NT2/D1 (cell line): ENCODE data around the gene CDH13.

Experiments
- DNase-seq: peaks from one replicate; pipeline ENCODE4 v3.0.0-alpha.2; 2011; ENCODE audit warnings: low read depth, low spot score
- H3K27me3 ChIP-seq: 2 replicates; pipeline ENCODE4 v1.6.0; 2011; ENCODE audit warnings: mild to moderate bottlenecking; ENCODE audit not compliant: insufficient read length, insufficient read depth
- H3K36me3 ChIP-seq: 2 replicates; pipeline ENCODE4 v1.6.1; 2011; ENCODE audit warnings: mild to moderate bottlenecking, low read length, mixed read lengths; ENCODE audit not compliant: insufficient read depth, insufficient read length
- H3K4me1 ChIP-seq: 2 replicates; pipeline ENCODE4 v1.5.1; 2011; ENCODE audit not compliant: insufficient read depth, insufficient read length
- H3K4me3 ChIP-seq: 2 replicates; pipeline ENCODE4 v1.5.1; 2011; ENCODE audit warnings: low read depth; ENCODE audit not compliant: insufficient read length
- H3K9ac ChIP-seq: 2 replicates; pipeline ENCODE4 v1.6.0; 2011; ENCODE audit warnings: low read depth; ENCODE audit not compliant: insufficient read length
- H3K9me3 ChIP-seq: 2 replicates; pipeline ENCODE4 v1.5.1; 2011; ENCODE audit warnings: mild to moderate bottlenecking, low read length; ENCODE audit not compliant: insufficient read depth
- SUZ12 ChIP-seq: IDR thresholded peaks from 2 replicates; pipeline ENCODE4 v1.6.1; 2011; ENCODE audit not compliant: insufficient read length, insufficient read depth; ENCODE audit errors: extremely low read depth
- YY1 ChIP-seq: IDR thresholded peaks from 2 replicates; pipeline ENCODE4 v1.6.1; 2011; ENCODE audit not compliant: insufficient read length, insufficient read depth
- ZNF274 ChIP-seq: IDR thresholded peaks from 2 replicates; pipeline ENCODE4 v1.6.1; 2011; ENCODE audit warnings: mild to moderate bottlenecking, low read depth, low read length

CDH13 gene

DNA sequence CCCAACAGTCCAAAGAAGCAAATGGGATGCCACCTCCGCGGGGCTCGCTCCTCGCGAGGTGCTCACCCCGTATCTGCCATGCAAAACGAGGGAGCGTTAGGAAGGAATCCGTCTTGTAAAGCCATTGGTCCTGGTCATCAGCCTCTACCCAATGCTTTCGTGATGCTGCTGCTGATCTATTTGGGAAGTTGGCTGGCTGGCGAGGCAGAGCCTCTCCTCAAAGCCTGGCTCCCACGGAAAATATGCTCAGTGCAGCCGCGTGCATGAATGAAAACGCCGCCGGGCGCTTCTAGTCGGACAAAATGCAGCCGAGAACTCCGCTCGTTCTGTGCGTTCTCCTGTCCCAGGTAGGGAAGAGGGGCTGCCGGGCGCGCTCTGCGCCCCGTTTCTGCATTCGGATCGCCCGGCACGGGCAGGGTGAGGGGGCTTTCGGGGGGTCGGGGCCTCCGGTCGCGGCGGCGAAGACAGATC lies at the start of gene CDH13:
CDH13 (plus strand) TSS at position 179 of the 471 bp plus-strand sequence.
- Histone ChIP-seq H3K9ac (peak within 1 kb of the TSS; percentile 83), H3K36me3 (peaks cover 11% of the 10 kb centered on the region), H3K4me3 (peak within 1 kb of the TSS; percentile 66), H3K27me3 (peaks cover 54% of the 10 kb centered on the region), H3K9me3 (no peaks in the 10 kb centered on the region), H3K4me1 (no peaks in the 10 kb centered on the region)
- DNase-seq: no peak
- TF ChIP-seq ZNF274: no peak
- TF ChIP-seq SUZ12: no peak
- no peak for TF ChIP-seq YY1

DNA sequence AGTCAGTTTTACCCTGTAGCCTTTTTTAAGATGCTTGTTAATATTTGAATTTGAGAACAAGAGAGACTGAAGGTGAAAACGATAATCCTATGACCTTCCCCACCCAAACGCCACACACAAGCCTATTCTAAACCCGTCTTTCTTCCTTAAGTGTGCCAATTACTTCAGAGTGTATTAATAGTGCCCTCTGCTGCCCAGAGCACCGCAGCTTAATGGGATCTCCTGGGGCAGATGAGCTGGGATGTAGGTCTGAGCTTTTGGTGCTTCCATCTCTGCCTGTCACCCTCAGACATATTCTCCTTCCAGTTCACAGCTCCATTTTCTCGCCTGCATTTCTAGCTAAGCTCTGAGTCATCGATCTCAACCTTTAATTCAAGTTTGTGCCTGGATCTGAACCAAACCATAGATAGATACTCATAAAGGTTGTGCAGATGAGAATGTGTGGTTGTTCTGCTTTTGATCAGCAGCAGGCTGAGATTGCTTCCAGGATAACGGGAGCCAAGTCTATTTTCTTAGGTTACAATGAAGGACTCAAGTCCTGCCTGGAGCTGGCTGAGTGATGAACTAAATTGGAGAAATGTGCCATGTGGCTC lies 46.4 kb upstream of the CDH13 start:
- DNase-seq: no peak
- TF ChIP-seq YY1: no peak
- TF ChIP-seq SUZ12: no peak
- TF ChIP-seq ZNF274: no peak
- H3K27me3 ChIP-seq: no peaks in the 10 kb centered on the region
- no peaks in the 10 kb centered on the region for H3K4me1 ChIP-seq
- H3K36me3 ChIP-seq: no peaks in the 10 kb centered on the region
- H3K9ac ChIP-seq: no peak overlapping the region
- no peaks in the 10 kb centered on the region for H3K9me3 ChIP-seq
- H3K4me3 ChIP-seq: no peak overlapping the region

DNA sequence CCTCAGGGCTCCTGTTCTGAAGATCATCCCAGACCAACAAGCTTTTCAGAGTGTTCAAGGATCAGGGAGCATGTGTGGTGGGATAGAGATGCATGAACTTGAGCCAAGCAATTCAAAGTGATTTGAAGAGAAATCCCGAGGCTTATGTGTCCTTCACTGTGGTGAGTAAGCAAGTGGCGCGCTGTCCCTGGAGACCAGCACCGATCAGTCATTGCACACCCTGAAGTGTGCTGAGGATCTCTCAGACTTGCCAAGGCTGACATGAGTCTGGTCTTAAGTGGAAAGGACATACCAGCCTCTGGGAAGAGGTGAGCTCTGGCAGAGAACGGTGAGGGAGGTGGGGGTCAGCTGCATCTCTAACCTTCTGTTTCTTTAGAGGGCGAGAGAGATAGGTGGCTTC lies 43.8 kb upstream of the CDH13 start:
- H3K9ac ChIP-seq: no peak overlapping the region
- no peak for TF ChIP-seq ZNF274
- TF ChIP-seq SUZ12: no peak
- no peak for TF ChIP-seq YY1
- DNase-seq: no peak
- H3K27me3 ChIP-seq: no peaks in the 10 kb centered on the region
- no peaks in the 10 kb centered on the region for H3K9me3 ChIP-seq
- no peaks in the 10 kb centered on the region for H3K4me1 ChIP-seq
- H3K36me3 ChIP-seq: no peaks in the 10 kb centered on the region
- no peak overlapping the region for H3K4me3 ChIP-seq

DNA sequence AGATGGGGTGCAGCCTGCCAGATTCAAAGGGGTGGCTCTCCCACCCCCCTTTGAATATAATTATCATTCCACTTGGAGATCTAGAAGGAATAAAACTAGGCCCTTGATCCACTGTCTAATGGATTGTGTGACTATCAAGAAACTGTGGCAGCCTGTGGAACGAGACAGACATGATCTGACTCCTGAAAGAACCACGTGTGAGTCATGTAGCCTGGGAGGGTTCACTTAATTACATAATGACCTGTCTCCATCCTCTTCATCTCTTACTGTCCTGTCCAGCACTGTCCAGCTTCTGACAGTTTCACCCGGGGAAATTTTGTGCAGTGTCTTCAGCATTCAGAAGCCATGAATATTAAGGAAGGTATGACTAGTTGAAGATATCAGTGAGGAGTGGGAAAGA lies 43.3 kb upstream of the CDH13 start:
- no peak overlapping the region for H3K4me3 ChIP-seq
- H3K36me3 ChIP-seq: no peaks in the 10 kb centered on the region
- DNase-seq: no peak
- H3K9ac ChIP-seq: no peak overlapping the region
- no peaks in the 10 kb centered on the region for H3K4me1 ChIP-seq
- H3K27me3 ChIP-seq: no peaks in the 10 kb centered on the region
- H3K9me3 ChIP-seq: no peaks in the 10 kb centered on the region
- no peak for TF ChIP-seq SUZ12
- TF ChIP-seq ZNF274: no peak
- no peak for TF ChIP-seq YY1

DNA sequence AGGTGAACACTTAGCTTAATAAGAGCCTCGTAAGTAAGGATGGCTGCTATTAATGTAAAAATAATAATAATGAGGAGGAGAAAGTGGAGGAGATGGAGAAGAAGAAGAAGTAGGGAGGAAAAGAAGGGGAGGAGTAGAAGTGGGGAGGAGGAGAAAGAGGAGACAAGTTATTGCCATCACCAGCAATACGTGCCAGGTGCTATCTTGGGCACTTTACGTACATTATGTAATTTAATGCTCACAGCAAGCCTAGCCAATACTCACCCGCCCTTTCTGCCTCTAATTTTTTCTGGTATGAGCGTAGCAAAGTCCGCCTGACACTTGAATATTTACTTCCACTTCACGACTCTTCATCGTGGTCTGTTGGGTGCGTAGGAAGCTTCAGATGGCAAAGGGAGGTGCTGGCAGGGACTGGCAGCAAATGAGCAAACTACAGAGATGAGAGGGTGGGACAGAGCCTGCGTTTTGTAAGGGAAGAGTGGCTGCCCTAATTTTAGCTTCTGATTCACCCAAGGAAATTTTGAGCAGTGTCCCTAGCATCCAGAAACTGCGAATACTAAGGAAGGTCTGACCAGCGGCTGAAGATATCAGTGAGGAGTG lies 42.1 kb upstream of the CDH13 start:
- no peaks in the 10 kb centered on the region for H3K9me3 ChIP-seq
- TF ChIP-seq SUZ12: no peak
- no peak for TF ChIP-seq YY1
- no peak for TF ChIP-seq ZNF274
- H3K4me3 ChIP-seq: no peak overlapping the region
- no peaks in the 10 kb centered on the region for H3K27me3 ChIP-seq
- no peaks in the 10 kb centered on the region for H3K4me1 ChIP-seq
- DNase-seq: no peak
- H3K36me3 ChIP-seq: no peaks in the 10 kb centered on the region
- no peak overlapping the region for H3K9ac ChIP-seq

DNA sequence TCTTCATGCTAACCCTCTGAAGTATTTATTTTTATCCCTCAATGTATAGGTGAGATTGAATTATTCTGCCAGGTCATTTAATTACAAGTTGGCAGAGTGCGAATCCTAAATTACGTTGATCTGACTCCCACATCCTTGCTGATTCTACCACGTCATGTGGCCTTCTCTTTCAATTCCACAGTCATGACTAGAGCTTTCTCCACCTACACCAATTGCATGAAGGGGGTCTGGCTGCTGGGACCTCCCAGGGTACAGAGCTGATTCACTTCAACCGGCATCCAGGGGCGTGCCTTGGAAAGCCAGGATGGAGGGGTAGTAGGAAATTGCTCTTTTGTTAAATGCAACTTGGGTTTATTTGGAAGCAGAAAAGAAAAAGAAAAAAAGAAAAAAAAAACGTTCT lies 41.1 kb upstream of the CDH13 start:
- TF ChIP-seq SUZ12 (no peak), ZNF274 (no peak), YY1 (no peak)
- H3K27me3 ChIP-seq: no peaks in the 10 kb centered on the region
- H3K9me3 ChIP-seq: no peaks in the 10 kb centered on the region
- DNase-seq: no peak
- no peak overlapping the region for H3K9ac ChIP-seq
- no peaks in the 10 kb centered on the region for H3K4me1 ChIP-seq
- H3K36me3 ChIP-seq: no peaks in the 10 kb centered on the region
- H3K4me3 ChIP-seq: no peak overlapping the region

DNA sequence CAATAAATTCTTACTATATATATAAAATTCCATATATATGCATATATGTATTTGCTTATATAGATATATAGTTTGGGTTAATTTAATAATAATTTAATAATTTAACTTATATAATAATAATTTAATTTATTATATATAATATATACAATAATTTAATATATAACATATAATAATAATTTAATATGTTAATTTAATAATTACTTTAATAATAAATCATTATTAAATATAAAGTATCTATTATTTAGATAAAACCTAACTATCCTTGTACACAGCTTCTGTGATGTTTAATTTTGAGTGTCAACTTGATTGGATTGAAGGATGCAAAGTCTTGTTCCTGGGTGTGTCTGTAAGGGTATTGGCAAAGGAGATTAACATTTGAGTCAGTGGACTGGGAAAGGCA lies 40.6 kb upstream of the CDH13 start:
- DNase-seq: no peak
- H3K36me3 ChIP-seq: no peaks in the 10 kb centered on the region
- no peaks in the 10 kb centered on the region for H3K27me3 ChIP-seq
- H3K9me3 ChIP-seq: no peaks in the 10 kb centered on the region
- no peak overlapping the region for H3K9ac ChIP-seq
- no peak overlapping the region for H3K4me3 ChIP-seq
- no peaks in the 10 kb centered on the region for H3K4me1 ChIP-seq
- TF ChIP-seq ZNF274 (no peak), YY1 (no peak), SUZ12 (no peak)

DNA sequence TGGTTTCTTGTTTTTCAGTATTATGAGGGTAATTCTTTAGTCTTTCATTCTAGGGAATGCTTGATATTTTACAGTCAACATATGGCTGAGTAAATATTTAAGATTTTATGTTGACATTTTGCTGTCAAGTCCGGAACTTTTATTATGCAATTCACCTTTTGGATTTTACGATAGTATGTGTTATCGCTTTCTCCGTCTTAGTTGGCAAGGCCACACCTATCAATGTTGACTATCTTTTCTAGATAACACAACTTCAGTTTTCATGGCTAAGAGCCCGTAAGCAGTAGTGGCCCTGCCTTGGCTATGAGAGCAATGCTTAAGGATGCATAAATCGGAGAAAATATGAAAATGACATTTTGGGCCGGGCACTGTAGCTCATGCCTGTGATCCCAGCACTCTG lies 39.5 kb upstream of the CDH13 start:
- Histone ChIP-seq H3K9me3 (no peaks in the 10 kb centered on the region), H3K27me3 (no peaks in the 10 kb centered on the region), H3K4me3 (no peak overlapping the region), H3K4me1 (no peaks in the 10 kb centered on the region), H3K36me3 (no peaks in the 10 kb centered on the region), H3K9ac (no peak overlapping the region)
- no peak for TF ChIP-seq YY1
- TF ChIP-seq SUZ12: no peak
- DNase-seq: no peak
